ENCODE results near the gene COX6A1.
"Not testable (repeated sequence)": the region's sequence is repeated elsewhere in the genome, so short reads cannot be mapped to it uniquely, and the experiment has no call there.

The COX6A1 gene

DNA sequence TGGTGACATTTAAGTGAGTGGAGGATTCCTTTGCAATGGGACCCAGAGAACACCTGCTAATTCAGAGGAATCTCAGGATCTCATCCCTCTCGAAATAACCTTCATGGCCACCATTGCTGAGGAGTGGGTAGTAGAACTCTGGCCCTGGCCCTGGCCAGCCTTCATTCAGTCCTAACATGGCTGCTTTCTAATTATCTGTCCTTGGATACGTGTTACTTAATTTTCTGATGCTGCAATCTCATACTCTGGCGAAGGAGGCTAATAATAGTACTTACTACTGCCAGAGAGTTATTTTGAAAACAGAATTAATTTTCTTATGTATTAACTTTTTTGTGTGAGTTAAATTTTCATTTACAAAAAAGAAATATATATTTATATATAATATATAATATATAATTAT, 12.1 kb upstream of the COX6A1 start:
- in situ Hi-C loops (cut with MboI; ENCODE audit: low sequenced_read_pairs) = no loop called here

DNA sequence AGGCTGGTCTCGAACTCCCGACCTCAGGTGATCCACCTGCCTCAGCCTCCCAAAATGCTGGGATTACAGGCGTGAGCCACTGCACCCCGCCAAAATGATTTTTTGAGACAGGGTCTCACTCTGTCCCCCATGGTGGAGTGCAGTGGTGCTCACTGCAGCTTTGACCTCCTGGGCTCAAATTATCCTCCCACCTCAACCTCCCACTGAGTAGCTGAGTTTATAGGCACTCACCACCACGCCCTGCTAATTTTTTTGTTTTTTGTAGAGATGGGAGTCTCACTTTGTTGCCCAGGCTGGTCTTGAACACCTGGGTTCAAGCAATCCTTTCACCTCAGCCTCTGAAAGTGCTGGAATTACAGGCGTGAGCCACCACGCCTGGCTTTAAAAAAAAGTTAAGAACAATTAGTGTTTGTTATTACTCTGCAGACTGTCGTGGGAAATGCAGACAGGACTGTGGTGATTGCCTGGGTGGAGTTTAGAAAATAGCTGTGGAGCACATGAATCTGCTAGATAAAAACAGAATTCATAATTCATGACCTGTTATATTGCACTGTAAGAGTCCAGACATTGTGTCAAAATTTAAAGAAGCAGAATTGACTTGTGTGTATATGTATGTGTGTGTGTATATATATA, 9.2 kb upstream of the COX6A1 start:
- in situ Hi-C loops (cut with MboI; ENCODE audit: low sequenced_read_pairs) = no loop called here

DNA sequence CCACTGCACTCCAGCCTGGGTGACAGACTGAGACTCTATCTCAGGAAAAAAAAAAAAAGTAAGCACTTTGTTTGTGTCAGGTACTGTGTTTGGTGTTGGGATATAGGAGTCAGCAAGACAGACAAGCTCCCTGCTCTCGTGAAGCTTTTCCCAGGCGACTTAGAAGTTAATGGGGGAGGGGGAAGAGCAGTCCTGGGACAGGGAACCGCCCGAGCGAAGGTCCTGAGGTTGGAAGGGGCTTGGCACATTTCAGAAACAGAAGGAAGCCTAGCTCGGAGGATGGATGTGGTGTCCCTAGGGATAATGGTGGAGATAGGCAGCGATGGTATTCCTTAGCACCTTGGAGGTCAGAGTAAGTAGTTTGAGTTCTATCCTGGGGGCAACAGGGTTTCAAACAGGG, 8.5 kb upstream of the COX6A1 start:
- in situ Hi-C loops (cut with MboI; ENCODE audit: low sequenced_read_pairs) = no loop called here

DNA sequence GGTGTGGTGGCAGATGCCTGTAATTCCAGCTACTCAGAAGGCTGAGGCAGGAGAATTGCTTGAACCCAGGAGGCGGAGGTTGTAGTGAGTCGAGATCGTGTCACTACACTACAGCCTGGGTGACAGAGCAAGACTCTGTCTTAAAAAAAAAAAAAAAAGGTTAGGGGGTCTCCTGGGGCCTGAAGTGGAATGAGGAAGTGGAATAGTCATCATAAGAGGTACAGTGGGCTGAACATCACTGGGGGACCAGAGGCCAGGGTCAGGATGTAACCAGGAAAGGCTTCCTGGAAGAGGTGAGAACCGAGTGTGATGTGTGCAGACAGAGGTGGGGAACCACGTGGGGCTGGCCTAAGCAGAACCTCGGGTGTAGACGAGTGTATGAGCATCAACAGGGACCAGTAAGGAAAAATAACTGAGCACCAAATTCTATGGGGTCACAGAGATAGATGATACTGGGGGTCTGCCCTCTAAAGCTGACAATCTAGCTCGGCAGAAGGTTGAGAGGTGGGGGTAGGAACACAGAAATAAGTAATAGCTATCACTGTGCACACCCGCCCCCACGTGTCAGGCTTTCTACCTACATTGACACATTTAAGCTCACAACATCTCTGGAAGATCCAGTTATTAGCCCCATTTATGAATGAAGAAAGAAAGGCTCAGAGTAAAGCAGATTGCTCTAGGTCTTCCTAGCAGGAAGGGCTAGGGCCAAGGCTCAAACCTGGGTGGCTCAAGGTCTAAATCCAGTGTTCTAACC, 5.0 kb upstream of the COX6A1 start:
- in situ Hi-C loops (cut with MboI; ENCODE audit: low sequenced_read_pairs) = no loop called here

DNA sequence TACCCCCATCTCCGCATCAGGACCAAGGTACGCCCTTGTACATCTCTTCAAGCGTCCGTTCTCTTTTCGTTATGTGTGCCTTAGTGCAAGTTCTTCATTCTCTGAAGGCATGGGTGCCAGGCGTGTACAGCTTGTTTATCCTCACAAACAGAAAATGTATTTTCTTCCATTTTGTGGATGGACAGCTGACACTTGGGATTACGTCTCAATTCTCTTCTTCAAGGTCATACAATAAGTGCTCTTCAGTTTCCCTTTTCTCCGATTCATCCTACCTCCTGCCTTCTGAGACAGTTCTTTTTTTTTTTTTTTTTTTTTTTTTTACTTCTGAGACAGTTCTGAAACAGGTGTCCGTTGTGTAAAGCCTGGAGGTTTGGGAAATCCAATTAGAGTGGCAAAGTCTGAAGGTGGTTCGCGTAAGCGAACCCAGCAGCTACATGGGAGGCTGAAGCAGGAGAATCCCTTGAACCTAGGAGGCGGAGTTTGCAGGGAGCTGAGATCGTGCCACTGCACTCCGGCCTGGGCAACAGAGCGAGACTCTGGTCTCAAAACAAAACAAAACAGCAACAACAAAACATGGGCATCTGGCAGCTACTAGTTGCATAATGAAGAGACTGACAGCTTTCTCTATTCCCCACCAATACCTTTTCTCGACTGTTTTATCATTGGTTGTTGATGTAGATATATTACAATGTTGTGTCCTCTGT, 734 bp downstream of the COX6A1 start:
- in situ Hi-C loops (cut with MboI; ENCODE audit: low sequenced_read_pairs) = no loop called here

DNA sequence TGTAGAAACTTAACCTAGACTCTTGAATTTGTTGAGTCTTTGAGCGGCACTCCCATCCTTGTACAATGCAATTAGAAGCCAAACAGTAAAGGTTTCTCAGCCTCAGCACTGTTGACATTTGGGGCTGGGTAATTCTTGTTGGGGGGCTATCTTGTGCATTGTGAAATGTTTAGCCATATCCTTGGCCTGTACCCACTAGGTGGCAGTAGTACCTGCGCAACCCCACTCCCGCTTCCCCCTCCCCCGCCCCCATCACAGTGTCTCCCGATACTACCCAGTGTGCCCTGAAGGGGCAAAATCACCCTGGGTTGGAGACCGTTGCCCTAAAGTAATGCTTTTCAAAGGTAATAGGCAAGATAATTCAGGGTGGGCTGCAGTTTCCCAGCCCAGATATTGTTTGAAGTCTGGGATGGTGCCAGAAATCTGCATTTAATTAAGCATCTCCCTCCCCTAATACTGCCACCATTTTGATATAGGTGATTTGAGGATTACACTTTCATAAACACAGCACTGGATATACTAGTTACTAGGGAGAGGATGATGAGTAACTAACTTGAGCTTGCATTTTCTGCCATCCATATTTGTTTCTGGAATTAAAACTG, 1.8 kb downstream of the COX6A1 start:
- in situ Hi-C loops (cut with MboI; ENCODE audit: low sequenced_read_pairs) = no loop called here

DNA sequence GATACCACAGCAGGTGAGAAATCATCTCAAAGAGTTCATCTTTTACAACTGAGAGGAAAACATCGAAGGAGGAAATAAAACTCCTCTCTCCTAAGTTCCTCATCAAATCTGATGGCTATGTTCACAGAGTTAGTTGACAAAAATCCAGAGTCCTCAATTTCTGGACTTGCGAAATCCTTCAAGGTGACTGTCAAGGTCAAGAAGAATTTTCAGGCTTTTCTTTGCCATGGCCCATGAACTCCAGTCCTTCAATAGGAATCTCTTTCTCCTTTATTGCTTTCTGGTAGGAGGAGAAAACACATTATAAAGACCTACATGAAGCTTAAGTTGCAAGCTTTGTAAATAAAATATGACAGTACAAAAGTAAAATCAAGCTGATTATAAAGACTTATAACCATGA, 6.8 kb downstream of the COX6A1 start:
- in situ Hi-C loops (cut with MboI; ENCODE audit: low sequenced_read_pairs) = no loop called here

DNA sequence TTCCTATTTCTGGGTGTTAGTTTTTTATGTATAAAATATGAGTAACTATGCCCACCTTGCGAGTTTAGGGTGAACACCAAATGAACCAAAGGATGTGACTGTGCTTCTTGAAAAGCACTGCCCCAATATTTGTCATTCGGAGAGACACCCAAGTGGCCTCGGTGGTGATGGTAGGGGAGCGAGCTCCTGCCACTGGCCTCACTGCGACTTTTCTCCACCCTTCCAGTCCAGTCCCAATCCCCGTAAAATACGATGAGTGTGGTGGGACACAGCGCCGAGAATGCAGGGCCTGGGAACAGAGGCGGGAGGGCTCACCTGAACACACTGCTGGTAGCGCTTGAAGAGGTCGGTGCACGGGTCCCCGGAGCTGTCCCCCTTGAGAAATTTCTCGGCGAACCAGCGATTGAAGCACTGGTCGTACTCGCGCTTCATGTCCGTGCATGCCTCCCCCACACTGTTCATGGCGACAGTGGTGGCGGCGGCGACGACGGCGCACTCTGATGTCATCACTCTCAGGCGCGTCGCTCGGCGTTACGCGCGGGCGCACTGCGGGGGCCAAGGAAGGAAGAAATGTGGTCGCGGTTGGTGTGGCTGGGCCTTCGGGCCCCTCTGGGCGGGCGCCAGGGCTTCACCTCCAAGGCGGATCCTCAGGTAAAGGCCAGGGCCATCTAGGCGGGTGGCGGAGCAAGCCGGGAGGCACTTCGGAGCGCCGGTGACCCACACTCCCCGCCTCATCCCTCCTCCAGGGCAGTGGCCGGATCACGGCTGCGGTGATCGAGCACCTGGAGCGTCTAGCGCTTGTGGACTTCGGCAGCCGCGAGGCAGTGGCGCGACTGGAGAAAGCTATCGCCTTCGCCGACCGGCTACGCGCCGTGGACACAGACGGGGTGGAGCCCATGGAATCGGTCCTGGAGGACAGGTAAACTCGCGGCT, 8.3 kb downstream of the COX6A1 start, which contains the start of the genes GATC and TRIAP1:
GATC (plus strand) TSS at position 534 of the 933 bp plus-strand sequence; CDS start at position 571, 37 bp downstream.
TRIAP1 (minus strand) TSS at position 474 of the 933 bp plus-strand sequence; CDS start at position 462, 12 bp downstream.
- in situ Hi-C loops (cut with MboI; ENCODE audit: low sequenced_read_pairs) = no loop called here

DNA sequence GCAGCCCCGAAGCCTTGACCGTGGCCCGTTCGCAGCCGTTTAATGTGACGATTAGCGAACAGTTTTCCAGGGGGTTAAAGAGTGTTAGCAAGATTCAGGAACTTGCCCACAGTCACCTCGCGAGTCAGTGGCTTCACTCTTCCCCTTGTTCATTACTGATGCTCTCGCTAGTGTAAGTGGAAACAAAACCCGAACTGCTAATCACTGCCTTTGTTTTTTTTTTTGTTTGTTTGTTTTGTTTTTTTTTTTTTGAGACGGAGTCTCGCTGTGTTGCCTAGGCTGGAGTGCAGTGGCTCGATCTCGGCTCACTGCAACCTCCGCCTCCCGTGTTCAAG, 8.9 kb downstream of the COX6A1 start:
- in situ Hi-C loops (cut with MboI; ENCODE audit: low sequenced_read_pairs) = not testable (repeated sequence)

DNA sequence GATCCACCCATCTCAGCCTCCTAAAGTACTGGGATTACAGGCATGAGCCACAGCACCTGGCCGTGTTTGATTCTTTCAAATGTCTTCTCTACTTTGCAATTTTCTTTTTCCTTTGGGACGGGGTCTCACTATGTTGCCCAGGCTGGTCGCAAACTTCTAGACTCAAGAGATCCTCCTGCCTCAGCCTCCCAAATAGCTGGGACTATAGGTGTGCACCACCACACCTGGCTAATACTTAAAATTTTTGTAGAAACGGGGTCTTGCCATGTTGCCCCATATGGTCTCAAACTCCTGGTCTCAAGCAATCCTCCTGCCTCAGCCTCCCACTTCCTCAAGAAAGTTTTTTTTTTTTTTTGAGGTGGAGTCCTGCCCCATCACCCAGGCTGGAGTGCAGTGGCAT, 10.1 kb downstream of the COX6A1 start:
- in situ Hi-C loops (cut with MboI; ENCODE audit: low sequenced_read_pairs) = no loop called here

DNA sequence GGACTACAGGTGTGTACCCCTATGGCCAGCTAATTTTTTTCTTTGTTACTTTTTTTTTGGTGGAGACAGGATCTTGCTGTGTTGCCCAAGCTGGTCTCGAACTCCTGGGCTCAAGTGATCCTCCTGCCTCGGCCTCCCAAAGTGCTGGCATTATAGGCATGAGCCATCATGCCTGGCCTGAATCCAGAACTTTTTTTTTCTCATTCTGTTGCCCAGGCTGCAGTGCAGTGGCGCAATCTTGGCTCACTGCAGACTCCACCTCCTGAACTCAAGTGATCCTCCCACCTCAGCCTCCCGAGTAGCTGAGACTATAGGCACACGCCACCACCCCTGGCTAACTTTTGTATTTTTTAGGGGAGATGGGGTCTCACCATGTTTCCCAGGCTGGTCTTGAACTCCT, 14.6 kb downstream of the COX6A1 start:
- in situ Hi-C loops (cut with MboI; ENCODE audit: low sequenced_read_pairs) = not testable (repeated sequence)

DNA sequence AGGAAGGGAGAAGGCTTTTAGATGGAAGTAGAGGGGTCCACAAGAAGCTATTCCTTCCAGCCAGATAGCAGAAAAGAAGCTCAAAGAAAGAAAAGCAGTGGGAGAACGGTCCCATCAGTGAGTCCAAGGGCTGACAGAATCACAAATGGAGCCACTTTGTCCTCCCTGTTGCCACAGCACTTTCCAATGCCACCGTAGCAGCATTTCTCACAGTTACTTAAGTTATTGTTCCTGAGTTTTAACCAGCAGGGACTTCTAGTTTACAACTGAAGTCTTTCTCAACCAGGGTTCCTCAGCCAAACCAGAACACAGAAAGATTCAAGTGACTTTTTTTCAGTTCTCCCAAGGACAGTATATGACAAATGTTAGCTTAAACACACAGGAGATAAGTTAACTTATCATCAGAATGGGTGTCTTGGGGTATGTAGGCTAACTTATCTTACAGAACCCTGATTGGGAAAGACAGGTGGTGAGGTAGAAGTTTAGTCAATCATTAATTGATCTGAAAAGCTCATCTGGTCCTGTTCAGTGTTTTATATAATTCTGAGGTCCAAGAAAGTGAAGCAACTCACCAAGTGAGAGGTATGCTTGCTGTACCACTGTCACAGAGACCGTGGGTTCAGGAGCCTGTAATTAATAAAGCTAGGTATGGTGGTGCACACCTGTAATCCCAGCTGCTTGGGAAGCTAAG, 15.3 kb downstream of the COX6A1 start:
- in situ Hi-C loops (cut with MboI; ENCODE audit: low sequenced_read_pairs) = no loop called here

DNA sequence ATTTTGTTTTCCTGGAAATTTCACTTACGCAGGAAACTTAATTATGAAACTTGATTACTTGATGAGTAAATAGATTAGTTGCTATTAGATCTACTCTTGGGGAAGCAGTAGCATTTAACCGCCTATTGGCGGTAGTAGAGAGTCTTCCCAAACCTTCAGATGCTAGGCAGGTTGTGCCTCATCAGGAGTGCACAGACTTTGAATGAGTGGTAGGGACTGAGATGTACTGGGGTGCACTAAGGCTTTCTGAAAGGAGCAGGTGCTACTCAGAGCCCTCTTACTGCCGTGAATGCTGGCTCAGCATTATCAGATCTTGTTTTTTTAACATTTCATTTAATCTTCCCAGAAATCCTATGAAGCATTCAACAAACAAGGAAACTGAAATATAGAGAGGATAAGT, 16.1 kb downstream of the COX6A1 start:
- in situ Hi-C loops (cut with MboI; ENCODE audit: low sequenced_read_pairs) = no loop called here

DNA sequence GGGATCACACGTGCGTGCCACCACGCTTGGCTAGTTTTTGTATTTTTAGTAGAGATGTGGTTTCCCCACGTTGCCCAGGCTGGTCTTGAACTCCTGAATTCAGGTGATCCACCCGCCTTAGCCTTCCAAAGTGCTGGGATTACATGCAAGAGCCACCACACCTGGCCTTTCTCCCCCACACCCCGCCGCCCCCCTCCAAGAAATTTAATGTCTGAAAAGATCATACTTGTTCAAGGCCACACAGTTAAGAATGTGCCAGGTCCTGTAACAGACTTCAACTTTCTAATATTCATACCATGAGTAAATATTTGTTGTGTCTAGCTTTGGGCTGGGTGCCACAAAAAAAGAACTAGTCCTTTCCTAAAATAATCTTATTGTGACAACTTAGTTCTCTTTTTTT, 17.4 kb downstream of the COX6A1 start:
- in situ Hi-C loops (cut with MboI; ENCODE audit: low sequenced_read_pairs) = no loop called here

DNA sequence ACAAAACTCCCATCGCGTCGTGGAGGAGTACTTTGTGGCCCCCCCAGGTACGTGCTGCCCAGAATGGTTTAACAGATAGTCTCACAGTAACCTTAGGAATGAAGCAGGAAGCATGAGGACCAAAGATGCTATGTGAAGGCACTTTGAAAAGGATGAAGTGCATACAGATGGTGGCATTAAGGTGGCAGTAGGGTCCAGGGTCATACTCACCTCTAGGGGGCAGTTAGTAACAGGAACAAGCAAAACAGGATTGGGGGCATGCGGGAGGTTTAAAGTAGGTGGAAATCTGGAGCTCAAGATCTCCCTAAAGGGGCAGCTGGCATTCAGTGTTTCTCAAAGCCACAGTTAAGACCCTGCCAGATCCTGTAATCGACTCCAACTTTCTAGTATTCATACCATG, 19.2 kb downstream of the COX6A1 start:
- in situ Hi-C loops (cut with MboI; ENCODE audit: low sequenced_read_pairs) = no loop called here

DNA sequence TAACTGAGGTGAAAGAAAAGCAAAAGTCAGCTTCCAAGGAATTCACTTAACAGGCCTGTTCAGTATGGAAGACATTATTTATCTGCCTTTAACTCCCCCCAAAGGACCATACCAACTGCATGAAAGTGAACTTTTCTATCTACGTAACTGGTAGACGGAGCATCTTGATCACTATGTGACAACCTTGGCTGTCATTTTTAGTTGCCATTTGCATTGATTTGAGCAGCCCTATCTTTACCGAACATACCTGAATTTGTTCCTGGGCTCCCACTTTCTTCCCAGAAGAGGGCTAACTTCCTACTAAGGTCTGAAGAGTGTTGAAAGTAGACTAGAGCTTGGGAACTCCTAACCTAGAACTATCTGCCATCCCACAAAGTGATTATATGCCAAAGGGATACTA, 22.2 kb downstream of the COX6A1 start:
- in situ Hi-C loops (cut with MboI; ENCODE audit: low sequenced_read_pairs) = no loop called here

DNA sequence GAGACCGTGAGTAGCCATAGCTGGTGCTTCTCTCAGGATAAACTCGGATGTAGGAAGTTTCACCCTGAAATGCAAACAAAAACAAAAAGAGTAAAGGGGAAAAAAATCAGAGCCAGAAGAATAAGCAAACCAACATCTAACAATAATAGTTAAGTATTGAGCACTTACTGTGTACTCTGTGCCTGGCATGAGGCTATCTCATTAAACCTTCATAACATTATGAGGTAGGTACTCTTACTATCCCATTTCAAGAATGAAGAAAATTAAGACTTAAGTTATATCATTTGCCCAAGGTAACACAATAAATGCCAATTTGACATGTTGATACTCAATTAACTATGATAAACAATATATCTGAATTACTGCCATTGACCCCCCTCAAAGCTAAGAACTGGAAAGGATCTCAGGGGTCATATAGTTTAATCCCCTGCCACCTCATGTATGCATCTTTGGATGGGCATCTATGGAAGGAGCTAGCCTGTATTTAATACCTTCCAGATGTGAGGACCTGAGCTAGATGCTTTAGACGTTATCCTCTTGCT, 24.3 kb downstream of the COX6A1 start:
- in situ Hi-C loops (cut with MboI; ENCODE audit: low sequenced_read_pairs) = no loop called here

DNA sequence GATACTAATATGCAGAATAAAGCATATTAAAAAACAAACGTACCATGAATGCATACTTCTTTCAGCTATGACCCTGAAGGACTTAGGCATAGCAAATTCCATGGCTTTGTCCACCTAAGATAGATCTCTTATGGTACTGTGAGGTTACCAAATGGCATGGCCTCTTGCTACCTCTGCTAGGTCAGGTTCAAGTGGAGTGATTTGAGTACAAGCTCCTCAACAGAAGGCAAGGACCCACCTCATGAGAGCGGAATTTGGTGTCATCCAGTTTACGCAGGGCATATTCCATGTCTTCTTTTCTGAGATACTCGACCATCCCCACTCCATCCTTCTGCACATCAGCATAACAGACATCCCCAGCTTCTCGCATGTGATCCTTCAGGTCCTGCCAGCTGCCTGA, 25.8 kb downstream of the COX6A1 start:
- in situ Hi-C loops (cut with MboI; ENCODE audit: low sequenced_read_pairs) = no loop called here

DNA sequence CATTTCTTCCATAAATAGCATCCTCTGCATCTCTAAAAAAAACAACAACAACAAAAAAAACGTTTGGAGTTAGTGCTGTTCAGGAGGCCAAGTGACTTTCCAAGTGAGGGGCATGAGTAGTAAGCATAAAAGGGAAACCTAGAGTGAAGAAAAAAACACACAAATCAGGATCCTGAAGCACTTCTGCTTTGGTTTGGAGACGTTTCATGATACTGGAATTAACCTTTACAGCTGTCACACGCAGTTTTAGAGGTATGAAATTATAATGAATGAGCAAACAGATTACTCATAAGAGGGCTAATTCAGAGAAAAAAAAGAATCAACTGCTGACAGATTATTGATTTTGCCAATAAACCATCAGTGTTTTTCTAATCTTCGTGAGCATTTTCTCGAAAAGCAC, 27.8 kb downstream of the COX6A1 start:
- in situ Hi-C loops (cut with MboI; ENCODE audit: low sequenced_read_pairs) = no loop called here
